Raji (cell line): ENCODE measurements around the gene EWSR1.

ENCODE experiments used
- POLR2A ChIP-seq: IDR thresholded peaks from 2 replicates; pipeline ENCODE4 v1.6.1; 2011; ENCODE audit warnings: low read depth, low read length, control low read depth; ENCODE audit not compliant: insufficient read depth

The EWSR1 gene

DNA sequence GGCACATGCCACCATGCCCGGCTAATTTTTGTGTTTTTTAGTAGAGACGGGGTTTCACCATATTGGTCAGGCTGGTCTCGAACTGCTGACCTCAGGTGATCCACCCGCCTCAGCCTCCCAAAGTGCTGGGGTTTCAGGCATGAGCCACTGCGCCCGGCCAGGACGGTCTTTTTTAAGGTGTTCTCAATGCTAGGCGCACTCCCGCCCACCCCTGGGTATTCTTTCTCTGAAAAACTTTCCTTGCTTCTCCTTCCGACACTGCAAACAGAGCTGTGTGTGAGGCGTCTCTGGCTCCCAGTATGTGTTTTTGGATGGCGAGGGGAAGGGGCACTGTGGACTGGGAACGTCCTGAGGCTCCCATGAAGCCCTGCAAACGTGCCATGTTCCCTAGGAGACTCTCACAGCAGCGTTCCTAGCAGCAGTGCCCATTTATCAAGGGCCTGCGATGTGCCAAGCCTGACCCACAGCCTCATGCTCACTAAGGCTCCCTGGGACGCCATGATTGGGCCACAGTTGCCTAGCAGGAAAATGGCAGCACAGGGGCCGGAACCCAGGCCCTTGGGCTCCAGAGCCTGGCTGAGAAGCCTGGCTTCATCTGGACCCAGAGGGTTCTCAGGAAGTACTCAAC, 49.9 kb downstream of the EWSR1 start:
- no peak for TF ChIP-seq POLR2A

DNA sequence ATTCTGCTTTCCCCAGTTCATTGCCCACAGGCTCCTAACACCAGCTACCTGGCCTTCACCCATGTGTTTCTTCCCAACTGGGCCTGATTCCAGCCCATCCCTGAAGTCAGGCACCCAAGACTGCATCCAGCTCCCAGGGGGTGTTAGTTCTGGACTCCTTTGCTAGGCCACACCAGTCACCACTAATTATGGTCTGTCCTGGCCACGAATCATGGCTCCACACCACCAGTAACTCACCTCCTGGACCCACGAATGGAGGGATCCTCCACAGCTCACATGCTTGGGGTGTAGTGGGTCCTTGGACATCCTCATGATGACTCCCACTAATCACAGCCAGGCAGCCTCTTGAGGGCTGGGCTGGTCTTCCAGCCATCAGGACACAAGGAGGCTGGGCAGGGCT, 51.0 kb downstream of the EWSR1 start:
- no peak for TF ChIP-seq POLR2A

DNA sequence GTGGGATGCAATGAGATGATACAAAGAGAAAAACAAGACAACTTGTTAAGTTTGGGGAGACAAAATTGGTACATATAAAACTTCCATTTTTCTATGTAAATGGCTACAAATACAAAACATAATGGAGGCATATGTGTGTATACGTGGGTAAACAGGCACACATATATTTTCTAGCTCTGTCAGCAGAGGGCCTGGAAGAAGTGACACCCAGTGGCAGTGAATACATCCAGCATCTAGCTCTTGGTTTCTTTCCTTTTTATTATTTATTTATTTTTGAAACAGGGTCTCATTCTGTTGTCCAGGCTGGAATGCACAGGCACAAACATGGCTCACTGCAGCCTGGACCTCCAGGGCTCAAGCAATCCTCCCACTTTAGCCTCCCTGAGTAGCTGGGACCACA, 52.5 kb downstream of the EWSR1 start:
- TF ChIP-seq POLR2A, result no peak

DNA sequence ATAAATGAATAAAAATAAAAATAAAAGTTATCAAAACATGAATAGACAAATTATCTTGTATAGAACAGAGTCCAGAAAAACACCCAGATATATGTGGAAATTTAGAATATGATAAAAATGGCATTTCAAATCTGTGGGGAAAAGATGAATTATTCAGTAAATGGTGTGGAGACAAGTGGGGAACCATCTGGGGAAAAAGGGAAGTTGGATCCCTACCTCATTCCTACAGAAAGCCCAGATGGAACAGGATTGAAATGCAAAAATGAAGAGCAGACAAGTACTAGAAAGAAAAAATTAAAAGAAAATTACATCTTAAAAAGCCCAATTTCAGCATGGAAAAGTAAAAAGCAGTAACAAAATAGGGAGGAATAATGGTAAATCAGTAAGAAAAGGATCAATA, 55.6 kb downstream of the EWSR1 start:
- TF ChIP-seq POLR2A, result no peak

DNA sequence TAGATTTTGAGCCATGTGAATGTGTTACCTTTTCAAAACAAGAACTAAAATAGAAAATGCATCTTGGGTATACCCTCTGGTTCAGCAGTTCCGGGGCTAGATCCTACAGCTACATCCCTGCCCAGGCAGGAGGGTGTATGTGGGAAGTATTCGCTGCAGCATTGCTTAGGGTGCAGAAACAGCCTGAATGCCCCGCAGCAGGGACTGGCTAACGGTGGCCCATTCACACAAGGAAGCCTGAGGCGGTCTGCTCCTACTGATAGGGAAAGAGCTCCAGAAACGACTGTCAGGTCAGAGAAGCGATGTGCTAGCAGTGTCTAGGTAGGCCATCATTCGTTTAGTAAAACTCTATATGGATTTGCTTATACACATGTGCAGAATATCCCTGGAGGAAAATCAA, 57.3 kb downstream of the EWSR1 start:
- TF ChIP-seq POLR2A, result no peak

DNA sequence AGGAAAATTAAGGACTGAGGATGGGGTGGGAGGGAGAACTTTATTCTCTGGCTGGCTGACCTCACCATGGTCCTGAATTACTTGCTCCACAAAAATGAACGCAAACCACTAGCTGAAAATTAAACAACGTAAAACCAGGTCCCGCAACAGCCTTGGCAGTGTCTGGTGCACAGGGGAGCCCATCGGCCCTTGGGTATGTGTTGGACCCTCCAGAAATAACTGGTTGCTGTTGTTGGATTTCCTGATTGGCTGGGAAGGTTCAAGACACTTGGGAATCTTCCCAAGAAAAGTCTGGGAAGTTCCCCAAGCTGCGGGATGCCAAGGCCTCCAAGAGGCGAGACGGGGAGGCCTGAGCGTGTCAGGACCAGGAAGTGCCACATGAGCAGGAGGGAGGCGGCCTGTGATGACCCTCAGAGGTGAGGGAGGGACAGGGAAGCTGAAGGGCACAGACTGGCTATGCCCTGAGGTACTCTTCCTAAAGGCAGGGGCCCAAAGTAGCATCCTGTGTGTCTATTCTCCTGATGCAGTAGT, 57.8 kb downstream of the EWSR1 start:
- no peak for TF ChIP-seq POLR2A

DNA sequence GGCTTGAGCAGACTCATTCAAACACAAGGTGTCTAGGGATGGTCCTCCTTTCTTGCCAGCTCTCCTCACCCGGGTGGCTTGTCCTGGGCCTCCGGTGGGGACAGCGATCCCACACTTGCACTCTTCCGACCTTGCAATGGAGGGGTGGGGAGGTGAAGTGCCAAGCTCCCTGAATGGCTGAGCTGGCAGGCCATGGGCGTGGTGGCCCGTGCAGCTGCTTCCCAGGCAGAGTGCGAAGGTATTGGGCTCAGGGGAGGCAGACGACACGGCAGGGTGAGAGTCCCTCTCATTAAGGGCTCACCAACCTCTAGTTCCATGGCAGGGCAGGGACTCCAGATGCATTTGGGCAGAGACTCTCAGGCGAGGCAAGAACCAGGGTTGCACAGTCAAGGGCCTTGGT, 58.4 kb downstream of the EWSR1 start:
- TF ChIP-seq POLR2A, result no peak

DNA sequence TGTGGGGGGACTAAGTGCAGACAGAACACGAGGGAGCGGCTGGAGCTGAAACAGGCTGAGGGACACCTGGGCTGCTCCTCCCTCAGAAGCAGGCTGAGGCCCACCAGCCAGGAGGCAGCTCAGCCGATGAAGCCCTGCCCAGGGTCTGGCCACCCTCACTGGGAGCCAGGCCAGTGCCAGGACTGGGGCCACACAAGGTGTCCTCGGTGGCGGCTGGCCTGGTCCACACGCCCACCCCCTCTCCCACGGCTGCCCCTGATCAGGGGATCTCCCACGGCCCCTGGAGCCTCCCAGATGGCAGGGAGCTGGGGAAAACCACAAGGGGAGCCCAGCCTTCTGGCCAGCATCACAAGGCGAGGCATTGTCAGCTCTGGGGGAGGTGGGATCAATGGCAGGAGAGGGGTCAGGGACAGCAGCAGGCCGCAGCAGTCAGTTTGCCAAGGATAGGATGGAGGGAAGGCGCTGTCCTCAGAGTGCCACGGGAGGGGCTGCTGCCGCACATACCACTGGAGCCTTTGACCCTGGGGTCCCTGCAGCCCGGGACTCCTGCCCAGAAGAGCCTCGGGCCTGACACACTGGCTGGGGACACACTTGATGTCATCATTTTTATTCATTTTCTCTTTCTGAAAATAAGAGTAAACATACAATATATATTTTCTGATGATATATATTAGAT, 59.2 kb downstream of the EWSR1 start:
- no peak for TF ChIP-seq POLR2A

DNA sequence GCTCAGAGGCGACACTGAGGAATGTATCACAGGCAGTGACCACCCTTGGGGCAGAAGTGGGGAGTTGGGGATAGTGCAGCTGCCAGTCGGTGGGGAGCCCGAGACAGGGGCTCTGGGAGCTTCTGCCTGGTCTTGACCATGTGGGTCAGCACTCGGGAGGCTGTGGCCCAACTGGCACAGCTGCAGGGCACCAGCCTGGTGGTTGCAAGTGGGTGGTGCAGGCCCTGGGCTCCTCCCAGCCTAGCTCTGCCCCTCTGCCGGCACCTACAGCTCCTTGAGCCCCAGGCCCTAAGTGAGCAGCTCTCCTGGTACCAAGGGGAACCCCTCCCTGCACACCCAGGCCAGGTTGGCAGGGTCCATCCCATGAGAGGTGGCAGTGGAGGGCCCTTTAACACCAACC, 60.0 kb downstream of the EWSR1 start:
- TF ChIP-seq POLR2A, result no peak

DNA sequence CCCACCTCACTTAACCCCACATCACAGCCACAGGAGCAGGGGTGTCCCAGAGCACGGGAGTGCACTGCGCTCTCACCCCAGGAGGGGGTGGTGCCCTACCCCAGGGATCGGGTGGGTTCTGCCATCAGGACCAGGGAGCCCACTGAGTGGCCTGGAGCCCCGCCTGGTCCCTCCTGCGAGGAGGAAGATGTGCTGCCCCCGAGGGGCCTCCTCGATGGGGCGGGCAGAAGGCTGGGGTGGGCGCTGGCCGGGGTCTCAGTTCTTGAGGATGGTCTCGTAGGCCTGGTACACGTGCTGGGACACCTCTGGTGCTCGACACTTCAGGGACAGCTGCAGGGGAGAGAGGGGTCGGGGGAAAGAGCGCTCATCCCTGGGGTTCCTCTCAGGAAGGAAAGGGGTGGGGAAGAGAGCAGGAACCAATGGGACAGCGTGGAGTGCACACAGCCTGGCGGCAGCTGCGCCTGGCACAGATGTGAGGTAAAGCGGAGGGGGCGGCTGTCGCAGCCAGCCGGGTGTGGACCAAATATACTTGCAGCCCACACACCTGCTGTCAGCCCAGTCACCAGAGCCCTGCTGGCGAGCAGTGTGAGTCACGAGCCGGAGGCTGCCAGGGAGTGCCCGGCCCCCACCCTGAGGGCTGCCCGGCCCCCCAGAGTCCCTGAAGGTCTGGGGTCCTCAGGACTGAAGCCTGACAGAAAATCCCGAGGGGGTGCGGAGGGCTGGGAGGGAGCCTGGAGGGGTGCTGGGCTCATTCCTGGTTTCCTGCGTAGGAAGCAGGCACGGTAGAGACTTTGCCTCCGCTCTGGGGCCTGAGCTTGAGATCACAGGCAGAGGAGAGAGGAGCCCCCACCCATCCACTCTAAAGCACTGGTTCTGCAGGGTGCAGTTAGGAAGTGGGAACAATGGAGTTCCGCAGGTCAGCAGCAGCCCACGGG, 60.8 kb downstream of the EWSR1 start:
- TF ChIP-seq POLR2A, result no peak

DNA sequence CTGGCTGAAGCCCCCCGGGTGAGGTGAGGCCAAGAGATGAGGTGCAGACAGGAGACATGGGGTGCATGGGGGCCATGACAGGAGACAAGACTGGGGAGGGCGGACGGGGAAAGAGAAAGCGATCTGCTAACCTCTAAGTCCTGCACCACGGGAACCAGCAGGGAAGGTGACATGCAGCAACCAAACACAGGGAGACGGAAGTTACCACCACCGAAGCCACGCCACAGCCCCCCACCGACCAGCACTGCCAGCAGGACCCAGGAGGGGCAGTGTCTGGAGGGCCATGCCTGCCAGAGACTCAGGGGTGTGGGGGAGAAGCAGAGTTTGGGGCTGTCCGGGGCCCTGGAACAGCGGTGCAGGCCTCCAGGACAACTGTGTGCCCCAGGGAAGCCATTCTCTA, 61.5 kb downstream of the EWSR1 start:
- no peak for TF ChIP-seq POLR2A

DNA sequence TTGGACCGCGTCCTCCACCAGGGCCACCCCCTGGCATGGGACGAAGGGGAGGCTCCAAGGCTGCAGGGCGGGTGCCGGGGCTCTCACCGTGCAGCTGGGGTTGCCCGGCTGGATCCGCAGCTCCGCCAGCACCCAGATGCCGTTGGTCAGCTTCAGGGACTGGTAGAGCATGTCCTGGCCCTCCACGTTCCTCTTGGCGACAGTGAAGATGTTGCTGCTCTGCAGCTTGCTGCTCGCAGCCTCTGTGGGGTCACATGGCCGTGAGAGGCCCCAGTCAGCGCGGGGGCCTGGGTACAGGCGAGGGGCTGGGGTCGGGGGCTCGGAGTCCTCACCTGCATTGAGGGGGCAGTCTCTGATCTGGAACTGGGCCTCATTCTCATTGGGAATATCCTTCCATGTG, 62.2 kb downstream of the EWSR1 start:
- TF ChIP-seq POLR2A, result no peak

DNA sequence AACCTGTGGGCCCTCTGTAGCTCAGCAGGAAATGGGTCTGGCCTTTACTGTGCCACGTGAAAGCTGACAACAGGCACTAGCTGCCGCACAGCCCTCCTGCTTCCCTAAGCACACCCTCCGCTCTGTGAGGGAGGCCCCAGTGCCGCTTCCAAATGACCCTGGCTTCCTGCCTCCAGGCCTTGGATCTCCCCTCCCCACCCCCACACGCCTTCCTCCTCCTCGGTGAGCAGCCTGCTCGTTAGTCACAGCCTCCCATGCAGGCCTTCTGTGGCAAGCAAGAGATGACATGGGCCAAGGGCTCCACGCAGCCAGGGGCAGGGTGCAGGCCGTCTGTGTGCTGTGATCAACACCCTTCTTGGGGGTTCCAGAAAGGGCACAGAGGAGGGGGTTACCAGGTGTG, 62.7 kb downstream of the EWSR1 start:
- TF ChIP-seq POLR2A, result no peak

DNA sequence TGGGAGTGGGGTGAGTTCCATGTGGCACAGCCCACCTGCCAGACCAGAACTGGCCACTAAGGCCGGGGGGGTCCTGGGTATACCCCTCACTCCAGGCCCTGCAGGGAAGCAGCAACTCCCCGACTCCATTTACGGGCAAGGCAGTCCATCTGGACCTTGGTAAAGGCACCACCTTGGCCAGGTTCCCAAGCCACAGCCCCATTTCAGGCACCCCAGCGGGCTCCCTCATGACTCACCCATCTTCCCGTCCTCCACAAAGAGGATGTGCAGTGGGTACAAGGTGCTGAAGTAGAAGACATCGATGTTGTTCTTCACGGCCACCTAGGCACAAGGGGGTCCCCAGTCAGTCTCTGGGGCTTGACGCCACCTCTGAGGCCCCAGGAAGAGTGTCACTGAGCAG, 63.1 kb downstream of the EWSR1 start:
- no peak for TF ChIP-seq POLR2A

DNA sequence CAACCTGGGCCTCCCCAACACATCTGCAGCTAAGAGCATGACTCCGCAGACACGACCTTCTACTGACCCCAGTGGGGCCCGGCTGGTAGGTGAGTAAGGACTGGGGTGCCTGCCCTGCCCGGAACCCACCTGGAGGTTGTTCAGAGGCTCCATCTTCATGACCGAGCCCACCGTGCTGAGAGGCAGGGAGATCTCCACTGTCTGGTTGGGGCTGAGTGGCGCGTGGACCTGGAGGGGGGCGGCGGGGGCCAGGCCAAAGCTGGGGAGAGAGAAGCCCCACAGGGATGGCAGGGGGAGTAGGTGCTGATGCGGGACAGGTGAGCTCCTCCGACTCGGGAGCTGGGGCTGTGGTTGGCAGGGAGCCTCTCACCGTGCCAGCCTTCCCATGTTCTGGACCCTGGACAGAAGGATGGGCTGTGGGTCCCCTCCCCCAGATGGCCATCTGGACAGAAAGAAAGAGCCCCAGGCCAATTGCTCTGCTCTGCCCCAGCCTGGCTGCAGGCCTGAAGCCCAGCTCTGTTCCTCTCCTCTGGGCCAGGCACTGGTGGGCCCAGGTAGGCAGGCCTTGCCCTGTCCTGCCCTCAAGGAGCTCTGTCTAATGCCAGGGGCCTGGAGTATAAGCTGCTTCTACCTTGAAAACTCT, 63.7 kb downstream of the EWSR1 start:
- TF ChIP-seq POLR2A, result no peak
